ENCODE data around the gene P4HA2. TPM values are rescaled to one million over a fixed set of nuclear protein-coding genes. Genes with fewer than 3 reads are reported as not detected.

The P4HA2 gene
- total RNA-seq, 1 donor from 2014 or later = 19.0 TPM

GRCh38 chr5:132223861-132224260 is 3.8 kb downstream of the P4HA2 start:
- ATAC-seq = no peak

GRCh38 chr5:132222649-132223038 is 5.0 kb downstream of the P4HA2 start:
- no peak for ATAC-seq

- ATAC-seq = no peak
Observed at GRCh38 chr5:132221781-132222648, 5.6 kb downstream of the P4HA2 start.

- no peak for ATAC-seq
Observed at GRCh38 chr5:132220491-132220890, 7.2 kb downstream of the P4HA2 start.

DNA sequence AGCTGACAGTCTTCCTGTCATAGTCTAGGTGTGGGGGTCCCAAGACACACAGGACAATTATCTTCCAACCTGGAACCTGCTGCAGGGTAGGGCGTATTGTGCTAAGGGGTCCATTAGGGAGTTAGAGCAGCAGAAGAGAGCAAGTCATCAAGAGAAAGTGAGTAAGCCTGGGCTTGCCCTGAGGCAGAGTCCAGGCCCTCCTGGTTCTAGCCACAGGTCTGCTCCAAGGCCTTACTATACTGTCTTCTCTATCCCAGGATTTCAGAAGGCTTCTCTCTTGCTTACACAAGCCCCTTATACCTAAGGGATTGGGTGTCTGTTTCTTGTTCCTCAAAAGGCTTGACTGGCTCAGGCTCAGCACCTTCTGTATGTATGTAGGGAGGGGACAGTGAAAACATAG is 7.7 kb downstream of the P4HA2 start:
- ATAC-seq = no peak

- ATAC-seq = no peak
Observed at GRCh38 chr5:132219289-132219970, 8.2 kb downstream of the P4HA2 start.

DNA sequence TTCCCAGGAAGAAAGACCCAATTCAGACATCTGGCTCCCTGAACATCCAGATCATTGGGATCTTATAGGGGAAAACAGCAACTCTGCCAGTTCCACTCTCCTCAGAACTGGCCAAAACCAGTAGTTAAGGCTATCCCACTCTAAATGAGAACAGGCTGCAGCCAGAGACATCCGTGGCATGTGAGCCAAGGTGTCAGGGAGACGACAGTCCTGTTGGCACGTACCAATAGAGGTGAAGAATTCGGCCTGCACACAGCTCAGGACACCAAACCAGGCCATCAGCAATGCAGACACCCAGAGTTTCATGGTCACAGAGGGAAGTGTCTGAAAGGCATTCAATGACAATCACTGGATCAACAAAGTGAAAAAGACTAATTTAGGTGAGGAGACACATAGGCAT is 9.3 kb downstream of the P4HA2 start:
- ATAC-seq = no peak

DNA sequence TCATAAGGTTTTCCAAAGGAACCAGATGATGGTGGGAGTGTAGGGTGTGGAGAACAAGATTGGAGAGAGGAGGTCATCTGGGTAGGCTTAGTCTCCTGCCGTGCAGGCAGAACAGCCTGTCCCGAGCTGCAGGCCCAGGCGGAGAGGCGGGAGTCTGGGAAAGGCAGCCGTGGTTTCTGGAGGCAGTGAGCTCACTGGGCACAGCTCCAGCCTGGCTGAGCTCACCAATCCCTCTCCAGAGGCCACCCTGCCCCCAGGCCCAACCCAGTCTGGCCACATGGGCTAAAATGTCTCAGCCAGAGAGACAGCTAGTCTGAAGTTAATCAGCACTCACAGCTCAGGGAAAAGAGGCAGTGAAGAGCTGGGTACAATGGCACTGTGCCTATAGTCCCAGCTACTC is 12.3 kb downstream of the P4HA2 start:
- peak; percentile 95 for ATAC-seq

DNA sequence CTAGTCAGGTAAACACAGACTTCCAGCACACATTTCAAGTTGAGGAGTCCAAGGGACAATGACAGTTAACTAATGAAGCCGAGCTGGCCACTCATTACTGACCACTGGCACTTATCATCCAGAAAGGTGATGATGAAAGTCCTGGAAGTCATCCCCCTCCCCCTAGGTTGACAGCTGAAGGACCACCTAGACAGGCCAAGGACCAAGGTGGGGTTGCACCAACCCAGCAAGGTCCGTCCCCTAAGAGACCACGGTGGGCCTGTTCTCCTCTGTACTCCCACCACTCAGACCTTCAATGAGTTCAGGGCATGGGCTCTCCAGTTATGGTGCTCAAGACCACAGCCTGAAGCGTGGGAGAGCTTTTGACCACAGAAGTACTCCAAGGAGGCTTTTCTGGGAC is 13.2 kb downstream of the P4HA2 start:
- ATAC-seq = no peak

GRCh38 chr5:132213666-132214065 is 14.0 kb downstream of the P4HA2 start:
- no peak for ATAC-seq

DNA sequence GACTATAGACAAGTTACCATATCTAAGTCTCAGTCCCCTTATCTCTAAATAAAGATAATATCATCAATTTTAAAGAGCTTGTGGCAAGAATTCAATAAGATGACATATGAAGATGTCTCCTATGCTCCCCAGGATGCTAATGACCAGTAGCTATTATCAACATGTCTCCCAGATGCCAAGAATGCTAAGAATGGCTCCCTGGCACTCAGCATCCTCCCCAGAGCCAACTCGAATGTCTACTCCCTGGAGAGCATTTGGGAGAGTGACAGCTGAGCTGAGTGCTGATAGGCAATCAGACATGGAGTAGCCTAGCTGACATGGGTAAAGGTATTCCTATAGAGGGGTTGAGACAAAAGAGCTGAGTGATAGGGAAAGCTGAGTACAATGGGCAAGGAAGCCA is 15.9 kb downstream of the P4HA2 start:
- no peak for ATAC-seq

- no peak for ATAC-seq
Observed at GRCh38 chr5:132210944-132211343, 16.7 kb downstream of the P4HA2 start.

DNA sequence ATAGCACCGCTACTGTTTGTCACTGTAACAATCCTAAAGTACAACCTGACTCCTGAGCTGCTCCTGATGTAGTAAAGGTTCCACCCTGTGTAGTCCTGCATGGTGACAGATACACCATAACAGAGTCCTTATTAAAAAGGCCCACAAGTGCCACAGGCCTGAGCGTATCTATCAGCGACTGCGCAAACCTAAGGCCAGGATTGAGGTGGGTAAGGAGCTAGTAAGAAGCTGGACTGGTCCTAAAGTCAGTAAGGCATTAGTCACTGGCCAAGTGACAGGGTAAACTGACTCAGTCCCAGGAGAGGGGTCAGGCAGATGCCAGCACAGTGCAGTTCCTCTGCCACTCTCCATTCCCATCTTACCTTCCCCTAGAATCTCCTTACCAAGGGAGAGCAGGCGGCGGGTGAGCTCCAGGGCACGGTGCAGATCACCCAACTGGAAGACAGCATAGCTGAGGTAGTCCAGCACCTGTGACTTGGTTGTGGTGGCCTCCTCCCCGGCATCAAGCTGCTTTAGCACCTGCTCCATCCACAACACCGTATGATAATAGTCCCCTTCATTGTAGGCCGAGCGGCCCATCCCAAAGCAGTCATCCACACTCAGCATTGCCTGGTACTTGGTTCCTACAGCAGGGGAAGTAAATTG is 17.6 kb downstream of the P4HA2 start:
- no peak for ATAC-seq

DNA sequence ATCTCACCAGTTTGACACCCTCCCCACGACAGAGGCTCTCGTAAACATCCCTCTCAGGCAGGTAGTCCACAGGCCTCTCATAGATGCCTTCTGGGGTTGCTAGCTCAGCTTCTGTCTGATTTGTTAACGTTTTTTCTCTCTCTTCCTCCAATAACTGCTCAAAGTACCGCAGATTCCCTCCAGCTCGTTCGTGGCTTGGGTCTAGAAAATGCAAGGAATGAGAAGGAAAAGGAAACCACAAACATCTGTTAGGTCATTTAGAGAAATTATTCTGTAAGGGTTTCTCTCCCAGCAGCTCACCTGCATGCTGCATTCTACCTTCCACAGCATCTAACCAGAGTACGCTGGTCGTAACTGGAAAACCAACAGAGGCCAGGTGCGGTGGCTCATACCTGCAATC is 18.5 kb downstream of the P4HA2 start:
- no peak for ATAC-seq

DNA sequence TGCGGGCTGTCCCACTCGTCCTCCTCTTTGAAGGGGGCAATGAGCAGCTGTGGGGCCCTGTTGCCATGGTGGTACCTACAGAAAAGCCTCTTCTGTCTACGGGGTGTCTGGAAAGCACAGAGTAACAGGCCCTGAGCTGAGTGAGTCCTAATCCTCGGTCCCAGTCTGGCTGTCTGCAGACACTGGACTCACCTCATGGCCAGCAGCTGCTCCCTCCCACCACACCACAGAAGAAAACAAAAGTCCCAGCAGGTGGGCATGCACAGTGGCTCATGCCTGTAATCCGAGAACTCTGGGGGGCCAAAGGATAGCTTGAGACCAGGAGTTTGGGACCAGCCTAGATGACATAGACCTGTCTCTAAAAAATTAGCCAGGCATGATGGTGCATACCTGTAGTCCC is 19.9 kb downstream of the P4HA2 start:
- no peak for ATAC-seq

DNA sequence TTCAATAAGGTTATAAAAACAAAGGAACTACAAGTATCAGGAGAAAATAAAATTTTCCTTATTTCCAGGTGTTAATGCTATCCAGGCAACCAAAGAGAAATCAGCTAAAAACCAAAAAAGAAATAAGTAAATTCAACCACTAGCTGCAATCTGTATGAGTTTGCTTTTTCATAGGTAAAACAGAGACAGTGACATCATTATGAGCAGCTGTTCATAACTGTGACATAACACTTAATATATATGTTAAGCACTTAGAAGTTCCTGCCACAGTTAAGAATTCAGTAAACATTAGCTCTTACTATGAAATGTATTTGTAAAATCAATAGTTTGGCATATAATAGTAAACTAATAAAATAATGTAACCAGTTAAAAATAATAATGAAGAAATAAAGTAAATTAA is 20.9 kb downstream of the P4HA2 start:
- ATAC-seq = no peak

GRCh38 chr5:132205385-132206125 is 22.1 kb downstream of the P4HA2 start:
- no peak for ATAC-seq

DNA sequence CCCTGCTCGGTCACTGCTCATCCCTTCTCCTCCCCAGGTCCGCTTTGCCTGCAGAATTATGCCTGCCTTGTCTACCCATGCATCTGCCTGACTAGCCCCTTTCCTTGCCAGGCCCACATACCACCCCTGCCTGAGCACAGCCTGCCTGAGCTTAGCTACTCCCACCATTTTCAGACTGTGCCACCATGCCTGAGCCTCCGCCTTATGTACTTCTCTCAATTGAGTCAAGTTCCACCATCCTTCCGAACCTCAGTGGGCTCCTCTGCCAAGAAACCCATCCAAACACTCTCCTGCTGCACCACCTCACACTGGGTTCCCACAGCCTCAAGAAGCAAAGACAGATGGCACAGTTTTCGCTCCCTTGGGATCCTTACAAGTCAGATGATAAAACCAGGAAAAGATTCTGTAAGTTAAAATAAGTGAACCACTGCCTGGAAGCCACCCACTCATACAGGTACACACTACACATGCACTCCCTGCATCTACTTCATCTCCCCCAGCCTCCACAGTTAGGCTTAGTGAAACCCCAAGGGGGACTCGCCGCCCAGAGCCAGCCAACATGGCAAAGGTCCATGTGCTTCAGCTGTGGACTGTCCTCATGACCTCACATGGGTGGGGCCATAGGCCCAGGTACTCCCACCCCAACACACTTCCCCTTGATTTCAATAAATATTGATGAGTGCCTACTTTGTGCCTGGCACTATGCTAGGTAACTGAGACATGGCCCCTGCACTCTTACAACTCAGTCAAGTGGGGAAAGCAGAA is 23.1 kb downstream of the P4HA2 start:
- ATAC-seq = no peak

DNA sequence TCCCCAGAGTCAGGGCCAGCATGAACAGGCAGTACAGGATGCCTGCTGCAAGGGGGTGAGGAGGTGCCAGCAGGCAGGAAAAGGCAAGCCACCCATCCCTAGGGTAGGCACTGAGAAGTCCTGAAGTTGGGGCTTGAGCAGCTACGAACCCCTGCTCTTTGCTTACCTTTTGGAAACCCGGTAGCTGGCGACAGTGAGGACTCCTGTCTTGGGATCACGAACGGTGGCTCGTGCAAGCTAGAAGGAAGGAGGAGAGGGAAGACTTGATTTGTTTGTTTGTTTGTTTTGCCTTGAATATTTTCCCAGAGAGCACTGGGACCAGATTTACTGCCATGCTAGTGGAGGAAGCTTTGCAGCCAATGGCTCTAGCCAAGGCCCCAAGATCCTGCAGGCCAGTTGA is 23.7 kb downstream of the P4HA2 start:
- ATAC-seq = no peak

- ATAC-seq = no peak
Observed at GRCh38 chr5:132203464-132203818, 24.2 kb downstream of the P4HA2 start.

DNA sequence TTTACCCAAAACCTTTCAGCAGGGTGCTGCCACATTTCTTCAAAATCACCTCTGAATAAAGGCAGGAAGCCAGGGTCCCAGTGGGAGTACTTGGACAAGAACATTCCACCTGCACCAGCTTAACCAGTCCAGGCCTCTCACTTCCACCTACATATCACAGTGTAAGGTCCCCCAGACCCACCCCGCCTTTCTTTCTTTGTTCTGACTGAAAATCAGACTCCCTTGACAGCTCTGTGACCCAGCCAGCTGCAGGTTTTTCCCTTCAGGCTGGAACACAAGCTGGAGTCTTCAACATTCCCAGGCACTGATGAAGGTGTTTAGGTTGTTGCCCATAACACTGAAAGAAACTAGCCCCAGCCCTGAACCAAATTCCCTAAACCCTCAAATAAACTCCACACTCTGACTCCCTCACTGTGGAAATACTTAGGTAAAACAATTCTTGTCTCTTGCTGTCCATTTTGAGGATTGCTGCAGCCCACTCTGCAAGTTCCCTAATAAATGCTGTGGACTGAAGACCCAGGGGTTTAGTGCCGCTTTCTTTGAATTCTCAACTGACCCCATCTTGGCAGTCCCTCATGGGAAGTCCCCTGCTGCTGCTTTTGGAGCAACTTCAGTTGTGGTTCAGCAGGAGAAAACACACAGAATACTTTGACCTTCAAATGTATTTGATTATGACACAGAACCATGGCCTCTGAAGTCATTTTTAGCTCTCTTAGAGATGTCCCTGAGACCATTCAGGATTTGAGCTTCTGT is 24.8 kb downstream of the P4HA2 start:
- ATAC-seq = no peak

All from esophagus mucosa (tissue), 1 donor.